SK-N-SH treated with all-trans-retinoic acid at 6 μM for 48 hours (cell line): ENCODE data around the gene GRAMD1C.
A peak's percentile ranks its signal among the peaks of the same experiment; 100 is the strongest.

Experiments used
- ATAC-seq: fragments of 200-7000 bp; cut with Tn5 transposase; 3 replicates; pipeline ENCODE4 v1.9.1; 2020; ENCODE audit warnings: mild to moderate bottlenecking, moderate library complexity
- ARNTL ChIP-seq: fragments of 450-650 bp; formaldehyde crosslinking; IDR thresholded peaks from 2 replicates; pipeline ENCODE4 v1.5.0; 2020; ENCODE audit warnings: low read depth, mild to moderate bottlenecking, moderate library complexity, borderline replicate concordance
- BACH2 ChIP-seq: fragments of 250-450 bp; sonication (Bioruptor Pico); IDR thresholded peaks from 2 replicates; pipeline ENCODE4 v1.9.0; 2021; ENCODE audit warnings: mild to moderate bottlenecking, borderline replicate concordance
- CREB5 ChIP-seq: fragments of 250-450 bp; sonication (Bioruptor Pico); IDR thresholded peaks from 2 replicates; pipeline ENCODE4 v1.5.1; 2020; ENCODE audit warnings: low read depth, mild to moderate bottlenecking, moderate library complexity
- CSDC2 ChIP-seq: fragments of 250-450 bp; sonication (Bioruptor Pico); IDR thresholded peaks from 2 replicates; pipeline ENCODE4 v1.5.0; 2020; ENCODE audit warnings: mild to moderate bottlenecking, moderate library complexity
- CSRNP3 ChIP-seq: fragments of 250-450 bp; sonication (Bioruptor Pico); IDR thresholded peaks from 2 replicates; pipeline ENCODE4 v1.5.1; 2021; ENCODE audit warnings: mild to moderate bottlenecking, moderate library complexity
- ESRRG ChIP-seq: fragments of 250-450 bp; sonication (Bioruptor Pico); IDR thresholded peaks from 2 replicates; pipeline ENCODE4 v1.6.1; 2021; ENCODE audit warnings: mild to moderate bottlenecking
- GLIS3 ChIP-seq: fragments of 250-450 bp; sonication (Bioruptor Pico); IDR thresholded peaks from 2 replicates; pipeline ENCODE4 v1.5.0; 2020; ENCODE audit warnings: mild to moderate bottlenecking, moderate library complexity
- ISL1 ChIP-seq: fragments of 250-450 bp; sonication (Bioruptor Pico); IDR thresholded peaks from 2 replicates; pipeline ENCODE4 v2.1.2; 2022; ENCODE audit warnings: mild to moderate bottlenecking, moderate library complexity
- OSR1 ChIP-seq: fragments of 250-450 bp; sonication (Bioruptor Pico); IDR thresholded peaks from 2 replicates; pipeline ENCODE4 v1.8.0; 2022; ENCODE audit warnings: moderate library complexity, mild to moderate bottlenecking, inconsistent platforms
- POU6F1 ChIP-seq: fragments of 250-450 bp; sonication (Bioruptor Pico); IDR thresholded peaks from 2 replicates; pipeline ENCODE4 v1.8.0; 2021; ENCODE audit warnings: low read depth, mild to moderate bottlenecking, moderate library complexity, borderline replicate concordance
- PPARA ChIP-seq: fragments of 250-450 bp; sonication (Bioruptor Pico); IDR thresholded peaks from 2 replicates; pipeline ENCODE4 v1.5.0; 2020; ENCODE audit warnings: mild to moderate bottlenecking, borderline replicate concordance
- RARB ChIP-seq: fragments of 250-450 bp; sonication (Bioruptor Pico); IDR thresholded peaks from 2 replicates; pipeline ENCODE4 v1.8.0; 2021; ENCODE audit warnings: mild to moderate bottlenecking, moderate library complexity
- SNAI2 ChIP-seq: fragments of 250-450 bp; sonication (Bioruptor Pico); IDR thresholded peaks from 2 replicates; pipeline ENCODE4 v1.5.0; 2020; ENCODE audit warnings: mild to moderate bottlenecking, moderate library complexity
- TCF4 ChIP-seq: fragments of 250-450 bp; sonication (Bioruptor Pico); IDR thresholded peaks from 2 replicates; pipeline ENCODE4 v1.8.0; 2021; ENCODE audit warnings: mild to moderate bottlenecking, moderate library complexity, borderline replicate concordance
- TOX ChIP-seq: fragments of 250-450 bp; sonication (Bioruptor Pico); IDR thresholded peaks from 2 replicates; pipeline ENCODE4 v1.8.0; 2021; ENCODE audit warnings: mild to moderate bottlenecking, moderate library complexity, borderline replicate concordance
- TSHZ2 ChIP-seq: fragments of 250-450 bp; sonication (Bioruptor Pico); IDR thresholded peaks from 2 replicates; pipeline ENCODE4 v1.5.0; 2020; ENCODE audit warnings: mild to moderate bottlenecking, moderate library complexity
- ZFP30 ChIP-seq: fragments of 450-650 bp; formaldehyde crosslinking; IDR thresholded peaks from 2 replicates; pipeline ENCODE4 v1.5.0; 2022; ENCODE audit warnings: mild to moderate bottlenecking, moderate library complexity
- ZNF565 ChIP-seq: fragments of 450-650 bp; formaldehyde crosslinking; conservative IDR thresholded peaks from 2 replicates; pipeline ENCODE4 v1.5.0; 2020; ENCODE audit warnings: low read depth, mild to moderate bottlenecking, moderate library complexity
- ZNF70 ChIP-seq: fragments of 450-650 bp; formaldehyde crosslinking; IDR thresholded peaks from 2 replicates; pipeline ENCODE4 v1.5.0; 2020; ENCODE audit warnings: mild to moderate bottlenecking, moderate library complexity
- ZNF8 ChIP-seq: fragments of 450-650 bp; formaldehyde crosslinking; IDR thresholded peaks from 2 replicates; pipeline ENCODE4 v1.5.0; 2020; ENCODE audit warnings: mild to moderate bottlenecking, moderate library complexity

Gene GRAMD1C

GRCh38 chr3:113946831-113947230, 108.2 kb downstream of the GRAMD1C start (continued):
- no peak for TF ChIP-seq CSRNP3 (CRISPR knock-in tag)

GRCh38 chr3:113947372-113948014, 108.9 kb downstream of the GRAMD1C start, which contains the start of gene ZDHHC23:
ZDHHC23 (plus strand) TSS chr3:113948013; CDS start chr3:113948803, 790 bp downstream.
- no peak for TF ChIP-seq TOX
- TF ChIP-seq ARNTL (CRISPR knock-in tag): 0 out of 2 replicates have a peak, but pooled peaks have one; percentile 22
- ATAC-seq: peak; percentile 83

- TF ChIP-seq TOX (no peak), BACH2 (CRISPR knock-in tag) (no peak), ESRRG (no peak), ZFP30 (CRISPR knock-in tag) (no peak), ZNF565 (CRISPR knock-in tag) (no peak), ARNTL (CRISPR knock-in tag) (no peak), TCF4 (CRISPR knock-in tag) (no peak), ZNF70 (CRISPR knock-in tag) (no peak), ISL1 (CRISPR knock-in tag) (no peak), ZNF8 (no peak), CREB5 (CRISPR knock-in tag) (no peak)
- ATAC-seq: peak; percentile 74
Measured at GRCh38 chr3:113948015-113948917, 109.7 kb downstream of the GRAMD1C start.

- TF ChIP-seq POU6F1 (CRISPR knock-in tag) (no peak), CSDC2 (CRISPR knock-in tag) (no peak), OSR1 (no peak), GLIS3 (no peak), BACH2 (CRISPR knock-in tag) (no peak), CREB5 (CRISPR knock-in tag) (no peak), ZNF8 (no peak), ZNF70 (CRISPR knock-in tag) (no peak), PPARA (CRISPR knock-in tag) (no peak)
- TF ChIP-seq, all 23 proteins: peak for 0
Measured at GRCh38 chr3:113952921-113953320, 114.3 kb downstream of the GRAMD1C start.

GRCh38 chr3:113953677-113954076, 115.1 kb downstream of the GRAMD1C start:
- TF ChIP-seq OSR1: no peak
- no peak for TF ChIP-seq ESRRG
- no peak for TF ChIP-seq ZNF70 (CRISPR knock-in tag)
- no peak for TF ChIP-seq TSHZ2
- TF ChIP-seq SNAI2 (CRISPR knock-in tag): no peak
- TF ChIP-seq GLIS3: no peak
- TF ChIP-seq RARB (CRISPR knock-in tag): no peak
- no peak for TF ChIP-seq ISL1 (CRISPR knock-in tag)
- ATAC-seq: no peak

More at GRCh38 chr3:113952921-113953320, 114.3 kb downstream of the GRAMD1C start:
- no peak for ATAC-seq
